ENCODE measurements around the gene TMEM115.

GRCh38 chr3:50318163-50318562, 41.2 kb downstream of the TMEM115 start:
- TF ChIP-seq ZFP3 (CRISPR knock-in tag; IDR thresholded peaks at IDR 0.05), result no peak
- no peak for TF ChIP-seq TSHZ2 (CRISPR knock-in tag; IDR thresholded peaks at IDR 0.05)
- no peak for TF ChIP-seq ISL1 (CRISPR knock-in tag; IDR thresholded peaks at IDR 0.05)
- TF ChIP-seq TOX (CRISPR knock-in tag; IDR thresholded peaks at IDR 0.05; ENCODE audit: borderline replicate concordance), result no peak
- TF ChIP-seq ESRRG (CRISPR knock-in tag; IDR thresholded peaks at IDR 0.05), result no peak
- TF ChIP-seq RARB (CRISPR knock-in tag; IDR thresholded peaks at IDR 0.05), result no peak

Measured in SK-N-SH treated with all-trans-retinoic acid at 6 μM for 48 hours (cell line).